GM23248 (cell line): Measurements from ENCODE around the gene EPHA3. TPM values are rescaled to one million over a fixed set of nuclear protein-coding genes. Genes with fewer than 3 reads are reported as not detected.

Source experiments
- DNase-seq: peaks from one replicate; pipeline ENCODE4 v3.0.0-alpha.2; 2015
- H2AFZ ChIP-seq: fragments of 200-600 bp; sonication (generic); 2 replicates; pipeline ENCODE4 v1.6.1; 2016; ENCODE audit warnings: antibody characterized with exemption
- H3F3A ChIP-seq: fragments of 200-600 bp; sonication (generic); 2 replicates; pipeline ENCODE4 v1.6.1; 2016; ENCODE audit warnings: mild to moderate bottlenecking, antibody characterized with exemption, mixed run types; ENCODE audit not compliant: insufficient read depth
- H3K27ac ChIP-seq: fragments of 200-600 bp; sonication (generic); 2 replicates; pipeline ENCODE4 v1.5.1; 2016; ENCODE audit warnings: mild to moderate bottlenecking
- H3K27me3 ChIP-seq: fragments of 200-600 bp; sonication (generic); replicated peaks from 2 replicates; pipeline ENCODE4 v1.6.1; 2016; ENCODE audit warnings: mild to moderate bottlenecking; ENCODE audit not compliant: insufficient read depth
- H3K36me3 ChIP-seq: fragments of 200-600 bp; sonication (generic); 2 replicates; pipeline ENCODE4 v1.6.1; 2016; ENCODE audit warnings: low read depth, mild to moderate bottlenecking
- H3K4me1 ChIP-seq: fragments of 200-600 bp; sonication (generic); 2 replicates; pipeline ENCODE4 v1.6.1; 2016; ENCODE audit warnings: mild to moderate bottlenecking; ENCODE audit not compliant: insufficient read depth
- H3K4me2 ChIP-seq: fragments of 200-600 bp; sonication (generic); one replicate; pipeline ENCODE4 v1.6.1; 2016; ENCODE audit warnings: mild to moderate bottlenecking; ENCODE audit not compliant: unreplicated experiment
- H3K4me3 ChIP-seq: fragments of 200-600 bp; sonication (generic); 2 replicates; pipeline ENCODE4 v1.5.1; 2016; ENCODE audit warnings: mild to moderate bottlenecking
- H3K79me2 ChIP-seq: fragments of 200-600 bp; sonication (generic); 2 replicates; pipeline ENCODE4 v1.6.1; 2016; ENCODE audit warnings: mild to moderate bottlenecking; ENCODE audit not compliant: insufficient read depth
- H3K9ac ChIP-seq: fragments of 200-600 bp; sonication (generic); 2 replicates; pipeline ENCODE4 v1.6.1; 2016; ENCODE audit warnings: mild to moderate bottlenecking
- H3K9me2 ChIP-seq: fragments of 200-600 bp; sonication (generic); 2 replicates; pipeline ENCODE4 v1.6.1; 2016; ENCODE audit warnings: mixed run types, mild to moderate bottlenecking, moderate library complexity; ENCODE audit not compliant: insufficient read depth
- H3K9me3 ChIP-seq: fragments of 200-600 bp; sonication (generic); one replicate; pipeline ENCODE4 v1.6.1; 2017; ENCODE audit warnings: low read depth
- H4K20me1 ChIP-seq: fragments of 200-600 bp; sonication (generic); 2 replicates; pipeline ENCODE4 v1.6.0; 2016; ENCODE audit not compliant: insufficient read depth
- EZH2 ChIP-seq: fragments of 200-600 bp; sonication (generic); IDR thresholded peaks from 2 replicates; pipeline ENCODE4 v1.6.1; 2018; ENCODE audit warnings: antibody characterized with exemption, mild to moderate bottlenecking; ENCODE audit not compliant: insufficient read depth, poor library complexity, severe bottlenecking
- EZH2phosphoT487 ChIP-seq: fragments of 200-600 bp; sonication (generic); IDR thresholded peaks from 2 replicates; pipeline ENCODE4 v1.6.1; 2018; ENCODE audit warnings: antibody characterized with exemption, moderate library complexity, mild to moderate bottlenecking, low read depth; ENCODE audit not compliant: insufficient read depth
- WGBS, 2 experiments: methylation state at CpG; one replicate each; pipeline ENCODE4 v1.1.6; 2015 to 2017; ENCODE audit warnings: low lambda C conversion rate in 2 of 2, low coverage in 1 of 2; ENCODE audit errors: missing lambda C conversion rate in 2 of 2; 5-methylcytosine and 5-hydroxymethylcytosine counted together
- in situ Hi-C: fragments of 300-500 bp; cut with MboI; formaldehyde crosslinking; loops from 2 replicates; pipeline ENCODE4 v1.15.0; 2020
- polyA plus RNA-seq: library from polyadenylated mRNA; unstranded; fragments of >200 nt; fragmentation: Nextera tagmentation; extraction: Ambion mirVana; gene quantifications from 2 replicates; pipeline ENCODE4 v1.2.1, GENCODE V29; 2016
- total RNA-seq: library from RNA; depleted of rRNA; stranded (reverse); fragments of >200 nt; shearing (Covaris generic); gene quantifications from 2 replicates; pipeline ENCODE4 v1.2.3, GENCODE V29; 2014

EPHA3 gene
- total and polyA plus RNA-seq, 2 experiments from 2014 or later = under 0.01 to 0.05 TPM

- H3K79me2 ChIP-seq = no peaks in the 10 kb centered on the region
- H3K9me2 ChIP-seq = no peaks in the 10 kb centered on the region
- H3K9ac ChIP-seq = no peak overlapping the region
- no peak overlapping the region for H3K27ac ChIP-seq
- no peaks in the 10 kb centered on the region for H3F3A ChIP-seq
- H3K4me1 ChIP-seq = peaks cover 7% of the 10 kb centered on the region; the same call in 1 of the 2 replicates
- in situ Hi-C loops = no loop called here
- WGBS, 2 experiments = 62 to 63% methylated on average over 2 of the region's 2 CpGs
- TF ChIP-seq EZH2phosphoT487 (no peak), EZH2 (no peak)
- no peak for DNase-seq
- no peaks in the 10 kb centered on the region for H4K20me1 ChIP-seq
- no peaks in the 10 kb centered on the region for H3K27me3 ChIP-seq
- H3K9me3 ChIP-seq = no peaks in the 10 kb centered on the region
- H2AFZ ChIP-seq = no peak overlapping the region
- no peak overlapping the region for H3K4me2 ChIP-seq
- H3K4me3 ChIP-seq = no peak overlapping the region
- no peaks in the 10 kb centered on the region for H3K36me3 ChIP-seq
These were observed 124.7 kb downstream of the EPHA3 start for GRCh38 chr3:89232155-89232554.

DNA sequence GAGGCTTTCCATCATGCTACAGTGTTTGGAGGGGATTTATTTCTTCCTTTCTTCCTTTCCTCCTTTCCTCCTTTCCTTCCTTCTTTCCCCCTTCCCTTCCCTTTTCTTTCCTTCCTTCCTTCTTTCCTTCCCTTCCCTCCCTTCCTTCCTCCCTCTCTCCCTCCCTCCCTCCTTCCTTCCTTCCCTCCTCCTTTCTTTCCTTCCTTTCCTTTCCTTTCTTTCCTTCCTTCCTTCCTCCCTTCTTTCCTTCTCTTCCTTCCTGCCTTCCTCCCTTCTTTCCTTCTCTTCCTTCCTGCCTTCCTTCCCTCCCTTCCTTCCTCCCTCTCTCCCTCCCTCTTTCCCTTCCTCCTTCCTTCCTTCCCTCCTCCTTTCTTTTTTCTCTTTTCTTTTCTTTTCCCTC is 127.2 kb downstream of the EPHA3 start:
- Histone ChIP-seq H3K27ac (no peak overlapping the region), H3K9ac (no peak overlapping the region), H3K36me3 (no peaks in the 10 kb centered on the region), H3K4me2 (no peak overlapping the region), H3K79me2 (no peaks in the 10 kb centered on the region), H3K4me3 (no peak overlapping the region), H3K27me3 (no peaks in the 10 kb centered on the region), H4K20me1 (no peaks in the 10 kb centered on the region), H3K9me3 (no peaks in the 10 kb centered on the region), H3F3A (no peaks in the 10 kb centered on the region), H3K4me1 (no peaks in the 10 kb centered on the region), H2AFZ (no peak overlapping the region), H3K9me2 (no peaks in the 10 kb centered on the region)
- no peak for DNase-seq
- no peak for TF ChIP-seq EZH2
- in situ Hi-C loops = no loop called here

DNA sequence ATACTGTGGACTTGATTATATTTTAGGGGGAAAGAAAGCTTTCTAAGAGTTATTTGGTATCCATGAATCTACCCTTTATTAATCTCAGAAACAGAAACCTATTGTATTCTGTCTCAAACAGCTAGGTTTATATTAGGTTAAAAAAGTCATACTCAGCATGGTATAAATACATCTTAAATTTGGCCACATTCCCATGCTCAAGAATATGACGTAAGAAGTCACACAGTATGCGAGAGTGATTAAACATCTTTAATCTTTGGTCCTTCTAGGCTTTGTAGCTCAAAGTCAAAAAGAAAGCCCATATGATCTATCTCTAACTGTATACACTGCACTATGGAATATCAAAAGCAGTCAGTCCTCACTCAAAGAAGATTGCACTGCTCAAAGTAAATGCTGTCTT is 131.4 kb downstream of the EPHA3 start:
- 31 to 32% methylated on average over 2 of the region's 2 CpGs for WGBS, 2 experiments
- Histone ChIP-seq H3K9ac (no peak overlapping the region), H3K9me2 (no peaks in the 10 kb centered on the region), H3K4me1 (no peaks in the 10 kb centered on the region), H3K27ac (no peak overlapping the region), H4K20me1 (no peaks in the 10 kb centered on the region), H2AFZ (no peak overlapping the region), H3K36me3 (no peaks in the 10 kb centered on the region), H3K4me2 (no peak overlapping the region), H3K9me3 (no peaks in the 10 kb centered on the region), H3K27me3 (no peaks in the 10 kb centered on the region), H3F3A (no peaks in the 10 kb centered on the region), H3K79me2 (no peaks in the 10 kb centered on the region), H3K4me3 (no peak overlapping the region)
- TF ChIP-seq EZH2 (no peak), EZH2phosphoT487 (no peak)
- DNase-seq = no peak
- in situ Hi-C loops = no loop called here

DNA sequence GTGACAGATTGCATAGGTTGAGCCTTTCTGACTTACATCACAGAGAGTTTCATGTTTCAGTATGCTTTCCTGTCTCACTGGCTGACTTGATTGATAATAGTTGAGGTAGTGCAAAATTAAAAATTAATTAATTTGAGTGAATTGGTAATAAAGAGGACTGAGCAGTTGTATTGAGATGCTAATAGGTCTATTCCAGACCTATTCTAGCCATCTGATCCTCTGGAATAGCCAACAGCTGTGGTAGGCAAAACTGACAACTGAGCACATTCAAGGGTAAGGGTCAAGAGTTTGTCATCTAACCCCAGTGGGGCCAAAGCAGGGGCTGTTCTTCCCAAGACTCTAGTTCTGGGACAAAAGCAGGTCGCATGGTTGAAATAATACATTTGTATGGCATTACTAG is 132.4 kb downstream of the EPHA3 start:
- no peak overlapping the region for H3K4me2 ChIP-seq
- no peaks in the 10 kb centered on the region for H3K9me2 ChIP-seq
- H3K27ac ChIP-seq = no peak overlapping the region
- no peaks in the 10 kb centered on the region for H4K20me1 ChIP-seq
- H3K9me3 ChIP-seq = no peaks in the 10 kb centered on the region
- no peak overlapping the region for H3K9ac ChIP-seq
- in situ Hi-C loops = no loop called here
- no peaks in the 10 kb centered on the region for H3K36me3 ChIP-seq
- no peak overlapping the region for H2AFZ ChIP-seq
- no peaks in the 10 kb centered on the region for H3K4me1 ChIP-seq
- no peaks in the 10 kb centered on the region for H3K79me2 ChIP-seq
- no peaks in the 10 kb centered on the region for H3K27me3 ChIP-seq
- no peak for DNase-seq
- TF ChIP-seq EZH2 (no peak), EZH2phosphoT487 (no peak)
- H3K4me3 ChIP-seq = no peak overlapping the region
- no peaks in the 10 kb centered on the region for H3F3A ChIP-seq
- 36 to 45% methylated on average over 1 of the region's 1 CpG for WGBS, 2 experiments

DNA sequence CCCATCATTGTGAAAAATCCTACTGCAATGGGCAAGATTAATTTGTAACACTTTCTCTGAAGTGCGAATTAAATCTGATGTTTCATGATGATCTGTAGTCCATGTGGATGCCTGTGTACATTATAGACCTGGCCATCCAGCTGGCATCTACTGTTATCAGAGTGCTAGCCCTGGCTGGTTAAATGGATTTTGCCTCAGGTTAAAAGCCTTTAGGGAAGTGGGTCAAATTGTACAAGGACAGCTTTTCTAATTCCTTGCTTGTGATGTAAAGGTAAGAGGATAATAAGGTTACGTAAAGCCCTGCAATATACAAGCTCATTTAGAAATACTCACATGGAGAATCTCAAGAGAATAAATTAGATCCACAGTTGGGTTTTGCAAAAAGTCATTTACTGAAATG is 138.2 kb downstream of the EPHA3 start:
- no peak for TF ChIP-seq EZH2phosphoT487
- no peak for TF ChIP-seq EZH2
- WGBS, 2 experiments = 58 to 68% methylated on average over 2 of the region's 2 CpGs
- no peak overlapping the region for H3K4me2 ChIP-seq
- in situ Hi-C loops = no loop called here
- H3K27ac ChIP-seq = no peak overlapping the region
- no peaks in the 10 kb centered on the region for H3K9me3 ChIP-seq
- no peaks in the 10 kb centered on the region for H3K79me2 ChIP-seq
- no peak overlapping the region for H3K9ac ChIP-seq
- no peaks in the 10 kb centered on the region for H3K36me3 ChIP-seq
- H2AFZ ChIP-seq = no peak overlapping the region
- no peaks in the 10 kb centered on the region for H3K9me2 ChIP-seq
- no peaks in the 10 kb centered on the region for H3F3A ChIP-seq
- no peak overlapping the region for H3K4me3 ChIP-seq
- no peaks in the 10 kb centered on the region for H4K20me1 ChIP-seq
- H3K4me1 ChIP-seq = no peaks in the 10 kb centered on the region
- H3K27me3 ChIP-seq = no peaks in the 10 kb centered on the region
- DNase-seq = no peak
